A549 (cell line): ENCODE results near the gene PARP8. TPM values are rescaled to one million over a fixed set of nuclear protein-coding genes. Genes with fewer than 3 reads are reported as not detected.

Source experiments
- ATAC-seq, 2 experiments: fragments of 200-7000 bp in 1 of 2; fragments of >200 bp in 1 of 2; cut with Nextera tagmentation in 1 of 2; cut with Tn5 transposase in 1 of 2; 3 replicates each; pipeline versions ENCODE4 v1.8.0 to v1.9.1; 2018 to 2020; ENCODE audit warnings: mild to moderate bottlenecking in 1 of 2, moderate library complexity in 1 of 2
- CTCF ChIA-PET: fragments of 300-600 bp; sonication (Branson Sonifier 250); formaldehyde crosslinking; extraction: SDS; loops from one replicate; lab custom pipeline; 2021; ENCODE audit warnings: antibody characterized with exemption, inconsistent platforms; lab: Yijun Ruan, JAX
- POLR2A ChIA-PET: fragments of 350-600 bp; formaldehyde crosslinking; extraction: SDS; loops from one replicate; lab custom pipeline; 2021; ENCODE audit warnings: antibody characterized with exemption, inconsistent platforms; lab: Yijun Ruan, JAX
- DNase-seq, 2 experiments: peaks; one replicate each; pipeline versions ENCODE4 v3.0.0 to v3.0.0-alpha.2; 2011 to 2016; ENCODE audit warnings: low read depth in 1 of 2, low spot score in 1 of 2
- FAIRE-seq: peaks from 2 replicates; lab custom pipeline; 2011; peaks lifted over from hg19 to GRCh38; lab: Jason Lieb, UNC
- H3K27ac ChIP-seq, 2 experiments: fragments of >200 bp; sonication (Bioruptor Twin); formaldehyde crosslinking; 3 replicates each; pipeline ENCODE4 v1.5.1; 2016 to 2017
- H3K4me1 ChIP-seq: fragments of >200 bp; sonication (Bioruptor Twin); formaldehyde crosslinking; 3 replicates; pipeline ENCODE4 v1.6.1; 2016
- H3K4me2 ChIP-seq: fragments of >200 bp; sonication (Bioruptor Twin); formaldehyde crosslinking; 3 replicates; pipeline ENCODE4 v1.6.1; 2016
- H3K4me3 ChIP-seq: fragments of >200 bp; sonication (Bioruptor Twin); formaldehyde crosslinking; 3 replicates; pipeline ENCODE4 v1.5.1; 2016
- H3K9me3 ChIP-seq: fragments of >200 bp; sonication (Bioruptor Twin); formaldehyde crosslinking; 3 replicates; pipeline ENCODE4 v1.6.1; 2016
- ATOH8 ChIP-seq: fragments of 250-450 bp; sonication (Bioruptor Pico); IDR thresholded peaks from 2 replicates; pipeline ENCODE4 v1.5.0; 2020; ENCODE audit warnings: low read depth, mild to moderate bottlenecking, moderate library complexity
- BHLHE40 ChIP-seq: IDR thresholded peaks from 2 replicates; pipeline ENCODE4 v1.6.1; 2012; ENCODE audit warnings: low read depth, low read length, inconsistent platforms
- CBX8 ChIP-seq: fragments of 200-600 bp; sonication (generic); IDR thresholded peaks from 2 replicates; pipeline ENCODE4 v1.6.1; 2016
- EHF ChIP-seq: fragments of 250-450 bp; sonication (Bioruptor Pico); IDR thresholded peaks from 2 replicates; pipeline ENCODE4 v1.5.0; 2020; ENCODE audit warnings: mild to moderate bottlenecking
- ELK1 ChIP-seq: fragments of 150-350 bp; IDR thresholded peaks from 2 replicates; pipeline ENCODE4 v1.6.1; 2014; ENCODE audit warnings: low read depth, mild to moderate bottlenecking, low read length
- ESRRA ChIP-seq: fragments of 150-350 bp; IDR thresholded peaks from 2 replicates; pipeline ENCODE4 v1.6.1; 2014; ENCODE audit warnings: mild to moderate bottlenecking, low read length, borderline replicate concordance
- FOSB ChIP-seq: fragments of 250-450 bp; sonication (Bioruptor Pico); IDR thresholded peaks from 2 replicates; pipeline ENCODE4 v1.5.0; 2020; ENCODE audit warnings: mild to moderate bottlenecking, moderate library complexity
- HDAC2 ChIP-seq: fragments of 200-600 bp; sonication (generic); IDR thresholded peaks from 2 replicates; pipeline ENCODE4 v1.6.1; 2016
- HMGXB4 ChIP-seq: fragments of 250-450 bp; sonication (Bioruptor Pico); IDR thresholded peaks from 2 replicates; pipeline ENCODE4 v1.5.0; 2021; ENCODE audit warnings: mild to moderate bottlenecking, moderate library complexity, borderline replicate concordance
- HOXB5 ChIP-seq: fragments of 250-450 bp; sonication (Bioruptor Pico); IDR thresholded peaks from 2 replicates; pipeline ENCODE4 v1.5.0; 2020; ENCODE audit warnings: mild to moderate bottlenecking, moderate library complexity
- JUN ChIP-seq, 2 experiments: fragments of >200 bp; sonication (Bioruptor Twin); formaldehyde crosslinking; IDR thresholded peaks; 2 replicates in 1 of 2; 3 replicates in 1 of 2; pipeline ENCODE4 v1.6.1; 2016 to 2017
- MAFK ChIP-seq: fragments of 450-650 bp; IDR thresholded peaks from 2 replicates; pipeline ENCODE4 v1.6.1; 2014; ENCODE audit not compliant: partially characterized antibody
- MAX ChIP-seq: IDR thresholded peaks from 2 replicates; pipeline ENCODE4 v1.6.1; 2012
- MAZ ChIP-seq: fragments of 150-350 bp; IDR thresholded peaks from 2 replicates; pipeline ENCODE4 v1.6.1; 2014; ENCODE audit warnings: antibody characterized with exemption, low read depth, low read length, borderline replicate concordance
- MYC ChIP-seq: IDR thresholded peaks from 2 replicates; pipeline ENCODE4 v1.6.1; 2012; ENCODE audit warnings: mild to moderate bottlenecking, inconsistent platforms, low read length, improper control_type of control experiment, borderline replicate concordance
- PHF8 ChIP-seq: fragments of 200-600 bp; sonication (generic); IDR thresholded peaks from 2 replicates; pipeline ENCODE4 v1.6.1; 2016; ENCODE audit warnings: low read depth, mild to moderate bottlenecking, antibody characterized with exemption, moderate library complexity, borderline replicate concordance
- POLR2AphosphoS2 ChIP-seq: conservative IDR thresholded peaks from 2 replicates; pipeline ENCODE4 v1.6.1; 2012; ENCODE audit warnings: low read length, improper control_type of control experiment, inconsistent platforms
- REST ChIP-seq: fragments of 200-600 bp; sonication (generic); IDR thresholded peaks from 2 replicates; pipeline ENCODE4 v1.6.1; 2016; ENCODE audit warnings: antibody characterized with exemption, mild to moderate bottlenecking, moderate library complexity
- RNF2 ChIP-seq: fragments of 200-600 bp; sonication (generic); IDR thresholded peaks from 2 replicates; pipeline ENCODE4 v1.6.1; 2016; ENCODE audit warnings: low read depth, mild to moderate bottlenecking, antibody characterized with exemption, moderate library complexity, borderline replicate concordance
- TFCP2L1 ChIP-seq: fragments of 250-450 bp; sonication (Bioruptor Pico); IDR thresholded peaks from 2 replicates; pipeline ENCODE4 v1.5.0; 2021; ENCODE audit warnings: mild to moderate bottlenecking
- WGBS: methylation state at CpG from one replicate; pipeline ENCODE4 v1.1.6; 2017; ENCODE audit errors: missing lambda C conversion rate; 5-methylcytosine and 5-hydroxymethylcytosine counted together
- polyA plus RNA-seq, 4 experiments: library from polyadenylated mRNA; depleted of rRNA in 3 of 4; stranded (reverse); fragments of >200 nt; fragmentation: RNase III in 1 of 4; extraction: RNeasy Plus Mini Kit Qiagen cat#74134 plus additional on column Dnase treatment in 1 of 4; gene quantifications; 2 replicates in 3 of 4; 3 replicates in 1 of 4; pipeline ENCODE4 v1.2.3, GENCODE V29; 2011 to 2017

Gene PARP8
- polyA plus RNA-seq, 2 of the 4 experiments (the other 2 are of a cell fraction) = 0.01 to 0.48 TPM

- TF ChIP-seq RNF2 = no peak
- TF ChIP-seq CBX8 = no peak
- no peak for TF ChIP-seq TFCP2L1 (CRISPR knock-in tag)
- TF ChIP-seq HDAC2 = no peak
- TF ChIP-seq ESRRA = no peak
- no peak for TF ChIP-seq HOXB5 (CRISPR knock-in tag)
- TF ChIP-seq ELK1 = no peak
- no peak for TF ChIP-seq MAFK
- TF ChIP-seq EHF (CRISPR knock-in tag) = no peak
Measured at GRCh38 chr5:50726475-50727148, 60.2 kb downstream of the PARP8 start (continued).

GRCh38 chr5:50727149-50727496 is 60.7 kb downstream of the PARP8 start:
- WGBS = 6% methylated on average over 5 of the region's 5 CpGs
- no peaks in the 10 kb centered on the region for H3K9me3 ChIP-seq

GRCh38 chr5:50727845-50728244 is 61.4 kb downstream of the PARP8 start:
- Histone ChIP-seq H3K4me1 (no peaks in the 10 kb centered on the region), H3K4me3 (no peak overlapping the region), H3K27ac (no peak overlapping the region), H3K9me3 (no peaks in the 10 kb centered on the region), H3K4me2 (no peak overlapping the region)
- no peak for DNase-seq
- TF ChIP-seq HDAC2 (no peak), FOSB (CRISPR knock-in tag) (no peak), PHF8 (no peak), HMGXB4 (CRISPR knock-in tag) (no peak), MAFK (no peak), TFCP2L1 (CRISPR knock-in tag) (no peak), POLR2AphosphoS2 (no peak), BHLHE40 (no peak), MAZ (no peak), EHF (CRISPR knock-in tag) (no peak), MYC (no peak), MAX (no peak)
- ChIA-PET CTCF (no interaction called here), POLR2A (no interaction called here)
- FAIRE-seq = no peak
- ATAC-seq = no peak
- WGBS = 13% methylated on average over 2 of the region's 2 CpGs

More at GRCh38 chr5:50727149-50727496, 60.7 kb downstream of the PARP8 start:
- Histone ChIP-seq H3K4me2 (no peak overlapping the region), H3K4me3 (no peak overlapping the region), H3K4me1 (no peaks in the 10 kb centered on the region), H3K27ac (no peak overlapping the region)
- ATAC-seq = no peak
- no peak for DNase-seq
- no peak for FAIRE-seq
- TF ChIP-seq TFCP2L1 (CRISPR knock-in tag) (no peak), ATOH8 (no peak), REST (no peak), JUN (IDR thresholded peaks at IDR 0.05) (no peak), MYC (no peak), CBX8 (no peak)
- ChIA-PET POLR2A (no interaction called here), CTCF (no interaction called here)
